NCI-H1105 (cell line): ENCODE data around the gene SEPTIN14.
"Not testable (repeated sequence)": the region's sequence is repeated elsewhere in the genome, so short reads cannot be mapped to it uniquely, and the experiment has no call there.

Experiments
- DNase-seq: peaks from one replicate; lab custom pipeline; 2025; lab: John Stamatoyannopoulos, UW

The SEPTIN14 gene

DNA sequence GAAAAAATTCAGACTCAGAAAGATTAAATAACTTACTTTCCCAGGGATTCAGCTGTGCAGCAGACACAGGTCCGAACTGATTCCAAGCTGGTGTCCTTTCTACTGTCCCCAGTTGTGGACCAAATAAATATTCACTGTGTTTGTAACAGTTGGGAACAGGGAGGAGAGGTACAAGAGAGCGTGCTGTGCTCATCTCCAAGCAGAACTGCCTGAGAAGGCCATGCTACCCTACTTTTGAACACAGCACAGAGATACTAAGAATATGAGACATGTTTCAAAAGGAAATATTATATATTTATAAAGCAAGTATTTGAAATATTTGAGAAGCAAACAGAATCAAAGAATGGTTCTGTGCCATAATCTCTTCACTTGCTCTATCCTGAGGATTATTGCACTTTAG lies at the start of gene SEPTIN14:
SEPTIN14 (minus strand) TSS at position 101 of the 400 bp plus-strand sequence. CDS start 756 bp downstream, outside the sequence.
- not testable (repeated sequence) for DNase-seq

DNA sequence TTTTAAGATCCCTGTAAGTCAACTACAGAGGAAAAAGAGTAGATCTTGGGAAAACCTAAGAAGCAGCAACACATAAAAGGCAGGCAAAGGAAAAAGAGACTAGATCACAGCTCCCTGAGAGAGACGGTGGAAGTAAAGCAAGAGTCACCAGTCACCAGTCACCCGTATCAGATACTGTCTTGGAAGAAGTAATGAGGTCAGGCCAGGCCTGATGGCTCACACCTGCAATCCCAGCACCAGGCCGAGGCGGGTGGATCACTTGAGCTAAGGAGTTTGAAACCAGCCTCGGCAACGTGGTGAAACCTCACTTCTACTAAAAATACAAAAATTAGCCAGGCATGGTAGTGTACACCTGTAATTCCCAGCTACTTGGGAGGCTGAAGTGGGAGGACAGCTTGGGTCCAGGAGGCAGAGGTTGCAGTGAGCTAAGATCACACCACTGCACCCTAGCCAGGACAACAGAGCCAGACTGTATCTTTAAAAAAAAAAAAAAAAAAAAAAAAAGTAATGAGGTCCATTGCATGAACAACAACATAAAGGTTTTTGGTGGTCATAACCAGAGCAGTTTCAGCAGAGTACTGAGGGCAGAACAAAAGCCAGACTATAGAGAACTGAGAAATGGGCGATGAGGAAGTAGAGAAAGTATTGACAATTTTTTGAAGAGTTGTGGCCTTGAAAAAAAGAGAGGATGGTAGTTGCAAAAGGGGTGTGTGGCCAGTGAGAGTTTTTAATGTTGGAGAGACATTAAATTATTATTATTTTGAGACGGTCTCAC lies 41.6 kb upstream of the SEPTIN14 start:
- DNase-seq, result no peak

DNA sequence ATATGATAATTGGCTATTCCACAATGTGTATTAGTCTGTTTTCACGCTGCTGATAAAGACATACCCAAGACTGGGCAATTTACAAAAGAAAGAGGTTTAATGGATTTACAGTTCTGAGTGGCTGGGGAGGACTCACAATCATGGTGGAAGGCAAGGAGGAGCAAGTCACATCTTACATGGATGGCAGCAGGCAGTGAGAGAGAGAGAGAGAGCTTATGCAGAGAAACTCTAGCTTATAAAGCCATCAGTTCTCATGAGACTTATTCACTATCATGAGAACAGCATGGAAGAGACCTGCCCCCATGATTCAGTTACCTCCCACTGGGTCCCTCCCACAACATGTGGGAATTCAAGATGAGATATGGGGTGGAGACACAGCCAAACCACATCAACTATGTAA lies 38.5 kb upstream of the SEPTIN14 start:
- DNase-seq, result not testable (repeated sequence)

DNA sequence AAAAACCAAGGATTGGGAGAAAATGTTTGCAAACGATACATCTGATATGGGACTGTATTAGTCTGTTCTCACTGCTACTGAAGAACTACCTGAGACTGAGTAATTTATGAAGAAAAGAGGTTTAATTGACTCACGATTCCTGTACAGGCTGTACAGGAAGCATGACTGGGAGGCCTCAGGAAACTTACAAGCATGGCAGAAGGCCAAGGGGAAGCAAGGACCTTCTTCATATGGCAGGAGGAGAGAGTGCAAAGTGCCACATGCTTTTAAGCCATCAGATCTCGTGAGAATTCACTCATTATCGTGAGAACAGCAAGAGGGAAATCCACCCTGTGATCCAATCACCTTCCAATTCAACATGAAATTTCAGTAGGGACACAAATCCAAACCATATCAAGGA lies 35.7 kb upstream of the SEPTIN14 start:
- DNase-seq, result no peak

DNA sequence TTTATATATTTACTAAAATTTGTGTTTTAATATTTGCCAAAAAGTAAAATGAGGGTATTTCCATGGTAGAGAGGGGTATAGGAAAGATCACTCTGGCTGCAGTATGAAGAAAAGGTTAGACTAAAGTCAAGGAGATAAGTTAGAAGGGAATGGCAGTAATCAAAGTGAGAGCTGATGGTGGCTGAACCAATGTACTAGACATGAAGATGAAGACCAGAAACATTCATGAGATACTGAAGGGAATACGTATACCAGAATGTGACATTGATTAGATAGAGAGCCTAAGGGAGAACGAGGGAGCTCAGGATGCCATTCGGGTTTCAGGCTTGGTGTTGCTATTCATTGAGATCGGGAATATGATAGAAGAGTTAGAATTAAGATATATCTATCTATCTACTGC lies 32.5 kb upstream of the SEPTIN14 start:
- no peak for DNase-seq

DNA sequence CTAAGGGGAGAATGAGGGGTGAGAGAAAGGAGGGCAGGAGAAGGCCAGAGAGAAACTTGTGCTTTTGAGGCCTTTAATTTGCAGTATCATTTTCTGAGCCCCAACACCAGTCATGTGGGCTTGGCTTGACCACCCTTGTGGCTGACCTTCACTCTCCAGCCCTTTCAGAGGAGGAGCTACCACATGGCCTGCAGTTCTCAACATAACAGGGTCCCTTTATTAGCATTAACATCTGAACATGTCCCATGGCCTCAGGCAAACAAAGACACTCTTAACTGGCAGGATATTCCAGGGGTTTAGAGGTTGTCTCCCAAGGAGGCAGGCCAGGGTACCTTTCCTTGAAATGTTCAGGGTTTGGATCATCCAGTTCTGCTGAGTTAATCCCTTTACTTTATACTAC lies 31.4 kb upstream of the SEPTIN14 start:
- DNase-seq, result no peak

DNA sequence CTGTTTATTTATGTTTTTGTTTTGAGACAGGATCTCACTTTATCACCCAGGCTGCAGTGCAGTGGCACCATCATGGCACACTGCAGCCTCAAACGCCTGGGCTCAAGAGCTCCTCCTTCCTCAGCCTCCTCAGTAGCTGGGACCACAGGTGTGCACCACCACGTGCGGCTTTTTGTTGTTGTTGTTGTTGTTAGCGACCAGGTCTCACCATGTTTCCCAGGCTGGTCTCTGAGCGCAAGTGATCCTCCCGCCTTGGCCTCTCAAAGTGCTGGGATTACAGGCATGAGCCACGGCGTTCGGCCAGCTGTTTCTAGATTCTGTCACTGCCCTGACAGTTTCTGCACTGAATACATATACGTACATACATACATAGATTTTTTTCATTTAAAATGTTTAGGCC lies 25.8 kb upstream of the SEPTIN14 start:
- DNase-seq, result not testable (repeated sequence)

DNA sequence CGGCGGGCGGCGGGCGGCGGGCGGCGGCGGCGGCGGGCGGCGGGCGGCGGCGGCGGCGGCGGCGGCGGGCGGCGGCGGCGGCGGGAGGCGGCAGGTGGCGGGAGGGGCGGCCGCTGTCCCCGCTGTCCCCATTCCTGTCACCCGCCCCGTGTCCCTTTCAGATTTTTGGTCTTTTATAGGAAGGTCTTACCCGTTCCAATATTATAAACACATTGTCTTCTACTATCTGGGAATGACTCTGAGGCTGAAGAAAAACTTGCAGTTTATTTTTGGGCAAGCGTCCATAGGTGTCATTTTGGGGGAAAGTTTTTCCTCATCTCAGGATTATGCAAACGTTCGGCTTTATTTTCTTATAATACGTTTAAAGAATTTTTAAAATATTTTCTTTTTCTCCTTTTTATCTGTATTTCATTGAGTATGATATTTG lies 25.3 kb upstream of the SEPTIN14 start:
- peak; percentile 37 for DNase-seq

DNA sequence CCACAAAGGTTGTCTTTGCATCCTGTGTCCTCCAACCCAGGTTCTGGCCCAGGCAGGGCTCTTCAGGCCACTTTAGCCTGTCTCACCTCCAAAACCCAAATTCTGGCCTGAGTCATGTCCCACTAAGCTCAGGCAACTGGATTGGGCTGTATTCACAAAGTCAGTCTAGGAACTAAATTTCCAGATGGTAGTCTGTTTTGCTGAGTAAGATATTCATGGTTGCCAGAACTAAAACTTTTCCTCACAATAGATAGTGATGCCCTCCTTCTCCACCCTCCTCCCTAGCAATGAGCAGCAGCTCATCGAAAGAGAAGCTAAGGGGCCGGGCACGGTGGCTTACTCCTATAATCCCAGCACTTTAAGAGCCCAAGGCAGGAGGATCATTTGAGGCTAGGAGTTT lies 21.8 kb upstream of the SEPTIN14 start:
- DNase-seq, result no peak

DNA sequence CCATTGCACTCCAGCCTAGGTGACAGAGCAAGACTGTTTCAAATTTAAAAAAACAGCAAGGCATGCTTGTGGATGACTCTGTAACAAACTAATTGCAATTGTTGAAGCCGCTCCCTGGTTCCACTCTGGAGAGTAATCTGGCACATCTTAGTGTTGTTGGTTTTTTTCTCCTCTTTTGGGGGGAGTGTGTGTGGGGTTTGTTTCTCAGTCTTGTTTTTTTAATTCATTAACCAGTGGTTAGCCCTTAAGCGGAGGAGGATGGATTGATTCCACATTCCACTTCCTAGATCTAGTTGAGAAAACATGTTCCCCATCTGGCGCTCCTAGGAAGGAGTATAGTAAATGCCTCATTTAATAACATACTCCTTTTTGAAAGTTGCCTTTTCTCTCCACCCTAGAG lies 16.1 kb upstream of the SEPTIN14 start:
- no peak for DNase-seq

DNA sequence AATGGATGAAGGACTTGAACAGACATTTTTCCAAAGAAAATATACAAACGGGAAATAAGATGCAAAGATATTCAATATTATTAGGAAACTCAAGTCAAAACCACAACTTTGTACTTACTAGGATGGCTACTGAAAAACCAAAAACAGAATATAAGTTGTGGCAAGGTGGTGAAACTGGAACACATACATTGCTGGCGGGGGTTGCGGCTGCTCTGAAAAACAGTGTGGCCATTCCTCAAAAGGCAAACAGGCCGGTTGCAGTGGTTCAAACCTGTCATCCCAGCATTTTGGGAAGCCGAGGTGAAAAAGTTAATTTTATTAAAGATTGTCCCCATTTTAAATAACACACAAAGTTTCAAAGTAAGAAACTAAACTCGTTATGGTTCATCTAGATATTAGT lies 14.8 kb upstream of the SEPTIN14 start:
- DNase-seq, result no peak

DNA sequence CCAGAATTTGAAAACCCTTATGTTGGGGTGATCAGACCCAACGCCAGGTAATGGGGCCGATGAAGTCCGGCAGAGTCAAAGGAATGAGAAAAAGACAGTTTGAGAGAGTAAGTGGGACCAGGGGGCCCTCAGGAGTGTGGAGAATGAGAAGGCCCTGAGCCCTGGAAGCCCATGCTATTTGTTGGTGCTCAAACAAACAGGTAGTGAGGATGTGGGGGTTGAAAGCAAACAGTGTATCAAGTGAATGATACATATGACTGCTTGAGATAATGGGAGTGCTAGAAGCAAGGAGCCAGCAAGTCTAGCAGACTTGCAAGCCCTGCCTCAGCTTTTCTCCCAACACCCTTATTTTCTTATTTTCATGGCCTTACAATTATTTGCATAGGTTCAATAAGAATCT lies 11.2 kb upstream of the SEPTIN14 start:
- DNase-seq, result no peak

DNA sequence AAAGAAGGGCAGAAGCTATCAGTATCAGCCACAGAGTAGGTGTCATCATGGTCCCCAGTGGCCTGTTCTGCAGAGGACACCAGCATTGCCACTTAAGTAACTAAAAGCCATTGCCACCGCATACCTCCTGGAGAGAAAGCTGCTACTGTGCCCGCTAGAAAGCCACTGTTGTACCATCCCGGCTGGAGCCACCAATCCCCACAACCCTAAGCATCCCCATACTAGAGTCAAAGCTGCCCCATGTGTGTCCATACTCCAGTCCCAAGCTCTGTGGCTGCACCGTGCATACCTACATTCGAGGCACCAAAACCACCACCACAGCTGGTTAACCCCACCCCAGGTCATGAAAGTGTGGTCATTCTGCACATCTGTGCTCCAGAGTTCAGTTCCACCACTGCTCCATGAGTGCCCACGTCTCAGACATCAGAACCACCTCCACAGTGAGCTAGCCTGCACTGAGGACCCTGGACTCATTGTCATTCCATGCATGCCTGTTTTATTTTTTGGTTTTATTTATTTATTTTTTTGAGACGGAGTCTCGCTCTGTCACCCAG lies 9.5 kb upstream of the SEPTIN14 start:
- no peak for DNase-seq

DNA sequence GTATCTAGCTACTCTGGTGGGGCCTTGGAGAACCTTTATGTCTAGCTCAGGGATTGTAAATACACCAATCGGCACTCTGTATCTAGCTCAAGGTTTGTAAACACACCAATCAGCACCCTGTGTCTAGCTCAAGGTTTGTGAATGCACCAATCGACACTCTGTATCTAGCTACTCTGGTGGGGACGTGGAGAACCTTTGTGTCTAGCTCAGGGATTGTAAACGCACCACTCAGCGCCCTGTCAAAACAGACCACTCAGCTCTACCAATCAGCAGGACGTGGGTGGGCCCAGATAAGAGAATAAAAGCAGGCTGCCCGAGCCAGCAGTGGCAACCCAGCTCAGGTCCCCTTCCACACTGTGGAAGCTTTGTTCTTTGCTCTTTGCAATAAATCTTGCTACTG lies 6.4 kb upstream of the SEPTIN14 start:
- DNase-seq, result not testable (repeated sequence)

DNA sequence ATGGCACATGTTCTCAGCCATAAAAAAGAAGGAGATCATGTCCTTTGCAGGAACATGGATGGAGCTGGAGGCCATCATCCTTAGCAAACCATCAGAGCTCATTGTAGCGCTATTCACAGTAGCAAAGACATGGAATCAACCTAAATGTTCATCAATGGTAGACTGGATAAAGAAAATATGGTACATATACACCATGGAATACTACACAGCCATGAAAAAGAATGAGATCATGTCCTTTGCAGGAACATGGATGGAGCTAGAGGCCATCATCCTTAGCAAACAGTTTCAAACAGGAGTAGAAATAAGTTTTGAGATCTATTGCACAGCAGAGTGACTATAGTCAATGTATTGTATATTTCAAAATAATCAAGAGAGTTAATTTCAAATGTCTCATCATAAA lies 17.4 kb downstream of the SEPTIN14 start:
- not testable (repeated sequence) for DNase-seq

DNA sequence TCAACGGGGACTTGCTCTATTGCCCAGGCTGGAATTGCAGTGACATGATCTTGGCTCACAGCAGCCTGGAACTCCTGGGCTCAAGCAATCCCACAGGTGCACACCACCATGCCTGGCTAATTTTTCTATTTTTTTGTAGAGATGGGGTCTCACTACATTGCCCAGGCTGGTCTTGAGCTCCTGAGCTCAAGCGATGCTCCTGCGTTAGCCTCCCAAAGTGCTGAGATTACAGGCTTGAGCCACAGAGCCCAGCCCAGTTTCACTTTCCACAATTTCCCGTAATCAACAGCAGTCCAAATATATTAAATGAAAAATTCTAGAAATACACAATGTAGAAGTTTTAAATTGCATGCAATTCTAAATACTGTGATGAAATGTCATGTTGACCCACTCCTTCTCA lies 24.0 kb downstream of the SEPTIN14 start:
- DNase-seq, result no peak

DNA sequence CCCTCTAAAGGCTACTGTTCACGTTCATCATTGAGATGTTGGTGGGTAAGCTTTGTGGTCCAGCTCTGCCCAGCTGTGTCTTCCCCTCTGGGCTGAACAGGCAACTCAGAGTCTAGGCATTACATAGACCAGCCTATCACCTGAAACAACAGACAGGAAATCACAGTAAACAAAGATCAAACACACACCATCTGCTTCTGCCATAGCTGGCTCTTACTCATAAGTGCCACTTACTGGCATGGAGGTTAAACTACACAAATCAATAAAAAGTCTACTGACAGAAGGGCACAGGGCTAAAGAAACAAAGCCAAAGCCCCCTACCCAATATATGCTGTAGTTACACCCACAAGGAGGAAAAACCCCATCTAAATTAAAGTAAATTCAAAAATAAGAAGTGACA lies 35.0 kb downstream of the SEPTIN14 start:
- no peak for DNase-seq

DNA sequence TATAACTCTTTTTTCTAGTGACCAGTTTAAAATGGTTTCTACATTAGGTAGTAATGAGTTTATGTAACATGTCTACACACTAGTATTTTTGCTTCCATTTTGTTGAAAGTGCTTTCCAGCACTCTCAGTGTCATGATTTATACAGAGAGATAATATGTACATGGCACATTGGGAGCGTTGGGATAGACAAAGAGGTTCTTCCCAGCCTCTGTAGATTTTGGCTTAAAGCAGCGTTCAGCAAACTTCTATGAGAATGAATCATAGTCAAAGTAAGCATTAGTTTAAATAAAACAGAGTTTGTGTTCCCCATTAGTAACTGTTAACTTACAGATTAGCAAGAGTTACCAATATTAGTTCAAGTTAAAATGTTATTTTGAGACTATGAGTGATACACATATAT lies 43.9 kb downstream of the SEPTIN14 start:
- DNase-seq, result no peak

DNA sequence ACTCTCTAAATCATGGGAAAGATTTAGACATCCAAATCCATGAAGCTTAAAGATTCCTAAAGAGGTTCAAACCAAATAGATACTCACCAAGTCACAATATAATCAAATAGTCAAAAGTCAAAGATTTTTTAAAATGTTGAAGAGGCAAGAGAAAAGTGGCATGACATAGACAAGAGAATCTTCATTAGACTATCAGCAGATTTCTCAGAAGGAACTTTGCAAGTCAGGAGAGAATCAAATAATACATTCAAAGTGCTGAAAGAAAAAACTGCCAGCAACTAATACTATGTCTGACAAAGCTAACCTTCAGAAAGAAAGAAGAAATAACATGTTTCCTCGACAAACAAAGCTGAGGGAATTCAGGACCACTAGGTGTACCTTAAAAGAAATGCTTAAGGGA lies 65.3 kb downstream of the SEPTIN14 start:
- not testable (repeated sequence) for DNase-seq

DNA sequence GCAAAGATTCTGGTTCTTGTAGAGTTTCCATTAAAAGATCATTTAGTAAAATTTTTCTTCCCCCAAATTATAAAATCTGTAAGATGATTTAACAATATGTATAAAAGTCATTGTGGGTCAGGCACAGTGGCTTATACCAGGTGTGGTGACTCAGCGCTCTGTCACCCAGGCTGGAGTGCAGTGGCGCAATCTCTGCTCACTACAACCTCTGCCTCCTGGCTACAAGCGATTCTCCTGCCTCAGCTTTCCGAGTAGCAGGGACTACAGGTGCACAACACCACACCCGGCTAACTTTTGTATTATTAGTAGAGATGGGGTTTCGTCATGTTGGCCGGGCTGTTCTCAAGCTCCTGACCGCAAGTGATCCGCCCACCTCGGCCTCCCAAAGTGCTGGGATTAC lies 68.0 kb downstream of the SEPTIN14 start:
- no peak for DNase-seq

DNA sequence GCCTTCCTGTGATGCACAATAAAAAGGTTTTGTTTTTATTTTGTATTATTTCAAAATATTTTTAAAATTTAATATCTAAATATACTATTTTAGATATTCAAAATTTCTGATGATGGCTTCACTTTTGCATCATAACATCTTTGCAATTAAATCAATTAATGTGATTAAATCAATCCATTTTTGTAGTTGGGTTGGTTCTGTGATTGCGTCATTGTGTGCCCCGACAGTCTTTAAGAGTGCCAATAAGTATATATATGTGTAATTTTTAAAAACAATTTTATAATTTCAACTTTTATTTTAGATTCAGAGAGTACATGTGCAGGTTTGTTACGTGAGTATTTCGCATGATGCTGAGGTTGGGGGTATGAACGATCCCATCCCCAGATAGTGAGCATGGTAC lies 70.5 kb downstream of the SEPTIN14 start:
- DNase-seq, result no peak

DNA sequence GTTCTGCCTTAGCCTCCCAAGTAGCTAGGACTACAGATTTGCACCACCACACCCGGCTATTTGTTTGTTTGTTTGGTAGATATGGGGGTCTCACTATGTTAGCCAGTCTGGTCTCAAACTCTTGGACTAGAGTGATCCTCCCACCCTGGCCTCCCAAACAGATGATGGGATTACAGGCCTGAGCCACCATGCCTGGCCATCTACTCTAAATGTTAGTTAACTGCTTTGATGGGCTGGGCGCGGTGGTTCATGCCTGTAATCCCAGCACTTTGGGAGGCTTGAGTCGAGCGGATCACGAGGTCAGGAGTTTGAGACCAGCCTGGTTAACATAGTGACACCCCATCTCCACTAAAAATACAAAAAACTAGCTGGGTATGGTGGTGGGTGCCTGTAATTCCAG lies 74.8 kb downstream of the SEPTIN14 start:
- DNase-seq, result no peak

DNA sequence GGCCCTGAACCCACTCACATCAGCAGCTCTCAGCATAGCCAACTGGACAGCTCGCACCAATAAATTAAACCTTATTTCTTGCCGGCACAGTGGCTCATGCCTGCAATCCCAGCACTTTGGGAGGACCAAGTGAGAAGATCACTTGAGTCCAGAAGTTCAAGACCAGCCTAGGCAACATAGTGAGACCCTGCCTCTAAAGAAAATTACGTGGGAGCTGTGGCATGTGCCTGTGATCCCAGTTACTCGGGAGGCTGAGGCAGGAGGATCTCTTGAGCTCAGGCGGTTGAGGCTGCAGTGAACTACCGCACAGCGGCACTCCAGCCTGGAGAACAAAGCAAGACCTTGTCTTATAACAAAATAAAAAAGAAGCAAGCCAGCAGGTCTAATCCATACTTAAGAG lies 75.7 kb downstream of the SEPTIN14 start:
- no peak for DNase-seq

DNA sequence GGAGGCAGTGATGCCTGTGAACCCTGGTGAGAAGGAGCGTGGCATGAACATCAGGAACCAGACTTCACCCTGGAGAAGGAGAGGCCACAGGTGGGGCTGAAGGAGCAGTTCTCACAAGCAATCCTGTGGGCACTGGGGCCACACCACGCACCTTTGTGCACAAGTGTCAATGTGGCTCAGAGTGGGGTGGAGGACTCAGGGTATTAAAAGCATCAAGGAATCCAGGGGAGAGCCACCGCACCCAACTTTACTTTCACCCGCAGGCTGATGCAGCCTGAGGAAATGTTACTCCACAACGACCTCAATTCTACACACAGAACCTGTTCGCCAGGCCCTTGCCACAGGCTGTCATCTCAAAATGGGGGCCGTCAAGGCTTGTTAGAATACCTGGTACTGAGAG lies 77.1 kb downstream of the SEPTIN14 start:
- not testable (repeated sequence) for DNase-seq
